Embryonic facial prominence (tissue), 1 donor: ENCODE data around the gene DNAJC28.
"Not testable (repeated sequence)": the region's sequence is repeated elsewhere in the genome, so short reads cannot be mapped to it uniquely, and the experiment has no call there.

ENCODE experiments used
- DNase-seq: peaks from one replicate; pipeline ENCODE4 v3.0.0-alpha.2; 2016; ENCODE audit errors: extremely low spot score

DNAJC28 gene

GRCh38 chr21:33491373-33492102 is at the start of gene DNAJC28:
DNAJC28 (minus strand) TSS chr21:33491716; CDS start chr21:33489393, 2,323 bp downstream.
- peak; percentile 86 for DNase-seq

- no peak for DNase-seq
Measured at GRCh38 chr21:33541105-33541711, 49.7 kb upstream of the DNAJC28 start.

- DNase-seq = no peak
Measured at GRCh38 chr21:33540711-33541104, 49.2 kb upstream of the DNAJC28 start.

- DNase-seq = no peak
Measured at GRCh38 chr21:33539616-33540015, 48.1 kb upstream of the DNAJC28 start.

- no peak for DNase-seq
Measured at GRCh38 chr21:33537212-33537611, 45.7 kb upstream of the DNAJC28 start.

- DNase-seq = no peak
Measured at GRCh38 chr21:33531007-33531406, 39.5 kb upstream of the DNAJC28 start.

- no peak for DNase-seq
Measured at GRCh38 chr21:33522953-33523349, 31.4 kb upstream of the DNAJC28 start.

- DNase-seq = no peak
Measured at GRCh38 chr21:33522297-33522952, 30.9 kb upstream of the DNAJC28 start.

- no peak for DNase-seq
Measured at GRCh38 chr21:33518899-33519298, 27.4 kb upstream of the DNAJC28 start.

GRCh38 chr21:33514229-33514628 is 22.7 kb upstream of the DNAJC28 start:
- DNase-seq = no peak

GRCh38 chr21:33512481-33512880 is 21.0 kb upstream of the DNAJC28 start:
- DNase-seq = no peak

GRCh38 chr21:33511639-33512038 is 20.1 kb upstream of the DNAJC28 start:
- no peak for DNase-seq

- DNase-seq = no peak
Measured at GRCh38 chr21:33510826-33511225, 19.3 kb upstream of the DNAJC28 start.

GRCh38 chr21:33507003-33507402 is 15.5 kb upstream of the DNAJC28 start:
- DNase-seq = not testable (repeated sequence)

- DNase-seq = no peak
Measured at GRCh38 chr21:33505833-33506232, 14.3 kb upstream of the DNAJC28 start.

- no peak for DNase-seq
Measured at GRCh38 chr21:33496345-33496744, 4.8 kb upstream of the DNAJC28 start.

GRCh38 chr21:33495743-33496142 is 4.2 kb upstream of the DNAJC28 start:
- DNase-seq = no peak

GRCh38 chr21:33493756-33494155 is 2.2 kb upstream of the DNAJC28 start:
- no peak for DNase-seq

- DNase-seq = no peak
Measured at GRCh38 chr21:33492571-33492970, 1.1 kb upstream of the DNAJC28 start.

- DNase-seq = no peak
Measured at GRCh38 chr21:33490991-33491372, 534 bp downstream of the DNAJC28 start.

GRCh38 chr21:33488936-33489335 is 2.6 kb downstream of the DNAJC28 start:
- no peak for DNase-seq

GRCh38 chr21:33487996-33488395 is 3.5 kb downstream of the DNAJC28 start:
- no peak for DNase-seq

- no peak for DNase-seq
Measured at GRCh38 chr21:33481314-33481943, 10.1 kb downstream of the DNAJC28 start.
